NT2/D1 (cell line): ENCODE results near the gene MOB2.
A peak's percentile ranks its signal among the peaks of the same experiment; 100 is the strongest.

Source experiments
- DNase-seq: peaks from one replicate; pipeline ENCODE4 v3.0.0-alpha.2; 2011; ENCODE audit warnings: low read depth, low spot score
- H3K27me3 ChIP-seq: 2 replicates; pipeline ENCODE4 v1.6.0; 2011; ENCODE audit warnings: mild to moderate bottlenecking; ENCODE audit not compliant: insufficient read length, insufficient read depth
- H3K36me3 ChIP-seq: 2 replicates; pipeline ENCODE4 v1.6.1; 2011; ENCODE audit warnings: mild to moderate bottlenecking, low read length, mixed read lengths; ENCODE audit not compliant: insufficient read depth, insufficient read length
- H3K4me1 ChIP-seq: 2 replicates; pipeline ENCODE4 v1.5.1; 2011; ENCODE audit not compliant: insufficient read depth, insufficient read length
- H3K4me3 ChIP-seq: 2 replicates; pipeline ENCODE4 v1.5.1; 2011; ENCODE audit warnings: low read depth; ENCODE audit not compliant: insufficient read length
- H3K9ac ChIP-seq: 2 replicates; pipeline ENCODE4 v1.6.0; 2011; ENCODE audit warnings: low read depth; ENCODE audit not compliant: insufficient read length
- H3K9me3 ChIP-seq: 2 replicates; pipeline ENCODE4 v1.5.1; 2011; ENCODE audit warnings: mild to moderate bottlenecking, low read length; ENCODE audit not compliant: insufficient read depth
- SUZ12 ChIP-seq: IDR thresholded peaks from 2 replicates; pipeline ENCODE4 v1.6.1; 2011; ENCODE audit not compliant: insufficient read length, insufficient read depth; ENCODE audit errors: extremely low read depth
- YY1 ChIP-seq: IDR thresholded peaks from 2 replicates; pipeline ENCODE4 v1.6.1; 2011; ENCODE audit not compliant: insufficient read length, insufficient read depth
- ZNF274 ChIP-seq: IDR thresholded peaks from 2 replicates; pipeline ENCODE4 v1.6.1; 2011; ENCODE audit warnings: mild to moderate bottlenecking, low read depth, low read length

MOB2 gene

GRCh38 chr11:1470681-1471611, 15.6 kb downstream of the MOB2 start:
- H3K9ac ChIP-seq = no peak overlapping the region
- no peaks in the 10 kb centered on the region for H3K27me3 ChIP-seq
- H3K4me3 ChIP-seq = no peak overlapping the region
- H3K9me3 ChIP-seq = no peaks in the 10 kb centered on the region
- no peak for DNase-seq
- TF ChIP-seq SUZ12 (no peak), ZNF274 (no peak), YY1 (no peak)
- no peaks in the 10 kb centered on the region for H3K4me1 ChIP-seq
- H3K36me3 ChIP-seq = peaks cover 21% of the 10 kb centered on the region

- H3K4me1 ChIP-seq = no peaks in the 10 kb centered on the region
- no peak for DNase-seq
- H3K9me3 ChIP-seq = no peaks in the 10 kb centered on the region
- H3K27me3 ChIP-seq = no peaks in the 10 kb centered on the region
- no peak overlapping the region for H3K4me3 ChIP-seq
- TF ChIP-seq YY1 (no peak), ZNF274 (no peak), SUZ12 (no peak)
- H3K9ac ChIP-seq = no peak overlapping the region
- H3K36me3 ChIP-seq = peaks cover 18% of the 10 kb centered on the region
Observed at GRCh38 chr11:1469911-1470680, 16.5 kb downstream of the MOB2 start.

- H3K27me3 ChIP-seq = no peaks in the 10 kb centered on the region
- H3K9ac ChIP-seq = no peak overlapping the region
- TF ChIP-seq ZNF274 (no peak), SUZ12 (no peak), YY1 (no peak)
- no peaks in the 10 kb centered on the region for H3K9me3 ChIP-seq
- H3K36me3 ChIP-seq = peaks cover 18% of the 10 kb centered on the region
- H3K4me3 ChIP-seq = no peak overlapping the region
- no peak for DNase-seq
- H3K4me1 ChIP-seq = no peaks in the 10 kb centered on the region
Observed at GRCh38 chr11:1469287-1469910, 17.2 kb downstream of the MOB2 start.

GRCh38 chr11:1468473-1469066, 18.0 kb downstream of the MOB2 start:
- Histone ChIP-seq H3K4me3 (no peak overlapping the region), H3K36me3 (peaks cover 18% of the 10 kb centered on the region), H3K9me3 (no peaks in the 10 kb centered on the region), H3K4me1 (no peaks in the 10 kb centered on the region), H3K27me3 (no peaks in the 10 kb centered on the region), H3K9ac (no peak overlapping the region)
- no peak for DNase-seq
- TF ChIP-seq ZNF274 (no peak), YY1 (no peak), SUZ12 (no peak)

GRCh38 chr11:1468002-1468401, 18.6 kb downstream of the MOB2 start:
- H3K4me1 ChIP-seq = no peaks in the 10 kb centered on the region

GRCh38 chr11:1467270-1467669, 19.3 kb downstream of the MOB2 start:
- Histone ChIP-seq H3K27me3 (no peaks in the 10 kb centered on the region), H3K9me3 (no peaks in the 10 kb centered on the region; the same call in 1 of the 2 replicates), H3K36me3 (peaks cover 28% of the 10 kb centered on the region), H3K4me1 (no peaks in the 10 kb centered on the region), H3K9ac (peak overlapping the region; percentile 51), H3K4me3 (no peak overlapping the region)
- TF ChIP-seq ZNF274 (no peak), YY1 (no peak), SUZ12 (no peak)
- DNase-seq = no peak

More at GRCh38 chr11:1468002-1468401, 18.6 kb downstream of the MOB2 start:
- no peak for DNase-seq
- H3K9ac ChIP-seq = no peak overlapping the region
- no peaks in the 10 kb centered on the region; the same call in 1 of the 2 replicates for H3K9me3 ChIP-seq
- H3K4me3 ChIP-seq = no peak overlapping the region
- H3K36me3 ChIP-seq = peaks cover 24% of the 10 kb centered on the region
- TF ChIP-seq ZNF274 (no peak), SUZ12 (no peak), YY1 (no peak)
- no peaks in the 10 kb centered on the region for H3K27me3 ChIP-seq

- Histone ChIP-seq H3K36me3 (peaks cover 29% of the 10 kb centered on the region), H3K27me3 (no peaks in the 10 kb centered on the region), H3K9me3 (no peaks in the 10 kb centered on the region; the same call in 1 of the 2 replicates), H3K4me3 (no peak overlapping the region), H3K4me1 (no peaks in the 10 kb centered on the region), H3K9ac (no peak overlapping the region)
- TF ChIP-seq YY1 (no peak), SUZ12 (no peak), ZNF274 (no peak)
- DNase-seq = no peak
Observed at GRCh38 chr11:1466784-1467183, 19.8 kb downstream of the MOB2 start.
